Erythroblast (primary cell): ENCODE measurements around the gene ADAM23.

Experiments used
- GATA1 ChIP-seq: IDR thresholded peaks from 2 replicates; pipeline ENCODE4 v1.6.1; 2011; ENCODE audit warnings: low read depth, mild to moderate bottlenecking, control low read depth, low read length, moderate library complexity
- POLR2A ChIP-seq: IDR thresholded peaks from 2 replicates; pipeline ENCODE4 v1.6.1; 2011; ENCODE audit warnings: mild to moderate bottlenecking, low read length

GRCh38 chr2:206480161-206480560, 36.8 kb downstream of the ADAM23 start:
- TF ChIP-seq POLR2A (no peak), GATA1 (no peak)
